ENCODE data around the gene IGSF23. TPM values are rescaled to one million over a fixed set of nuclear protein-coding genes. Genes with fewer than 3 reads are reported as not detected.
"Not testable (repeated sequence)": the region's sequence is repeated elsewhere in the genome, so short reads cannot be mapped to it uniquely, and the experiment has no call there.

IGSF23 gene
- total RNA-seq, 4 donors from 2014 or later: not detected

DNA sequence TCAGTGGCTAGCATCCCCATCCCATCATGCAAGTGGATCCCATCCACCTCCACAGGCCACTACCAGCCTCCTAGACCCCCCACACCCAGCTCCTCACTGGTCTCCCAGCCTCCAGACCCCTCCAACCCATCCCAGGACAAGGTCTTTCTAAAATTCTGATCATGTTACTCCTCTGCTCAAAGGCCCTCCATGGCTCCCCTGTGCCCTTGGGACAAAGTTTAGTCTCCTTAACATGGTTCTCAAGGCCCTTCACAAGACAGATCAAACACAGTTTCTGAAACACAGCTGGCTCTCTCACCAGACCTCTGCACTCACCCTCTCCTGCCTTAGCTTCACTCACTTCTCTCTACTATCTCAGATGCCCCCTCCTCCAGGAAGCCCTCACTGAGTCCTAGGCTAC lies 67.2 kb downstream of the IGSF23 start:
- intact Hi-C loops (cut with DNase I; ENCODE audit: low total_unique reads): no loop called here
- no peak overlapping the region for H3K4me3 ChIP-seq (ENCODE audit: low read depth, poor library complexity, severe bottlenecking)
- TF ChIP-seq, protein P1, sequence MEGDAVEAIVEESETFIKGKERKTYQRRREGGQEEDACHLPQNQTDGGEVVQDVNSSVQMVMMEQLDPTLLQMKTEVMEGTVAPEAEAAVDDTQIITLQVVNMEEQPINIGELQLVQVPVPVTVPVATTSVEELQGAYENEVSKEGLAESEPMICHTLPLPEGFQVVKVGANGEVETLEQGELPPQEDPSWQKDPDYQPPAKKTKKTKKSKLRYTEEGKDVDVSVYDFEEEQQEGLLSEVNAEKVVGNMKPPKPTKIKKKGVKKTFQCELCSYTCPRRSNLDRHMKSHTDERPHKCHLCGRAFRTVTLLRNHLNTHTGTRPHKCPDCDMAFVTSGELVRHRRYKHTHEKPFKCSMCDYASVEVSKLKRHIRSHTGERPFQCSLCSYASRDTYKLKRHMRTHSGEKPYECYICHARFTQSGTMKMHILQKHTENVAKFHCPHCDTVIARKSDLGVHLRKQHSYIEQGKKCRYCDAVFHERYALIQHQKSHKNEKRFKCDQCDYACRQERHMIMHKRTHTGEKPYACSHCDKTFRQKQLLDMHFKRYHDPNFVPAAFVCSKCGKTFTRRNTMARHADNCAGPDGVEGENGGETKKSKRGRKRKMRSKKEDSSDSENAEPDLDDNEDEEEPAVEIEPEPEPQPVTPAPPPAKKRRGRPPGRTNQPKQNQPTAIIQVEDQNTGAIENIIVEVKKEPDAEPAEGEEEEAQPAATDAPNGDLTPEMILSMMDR (IDR thresholded peaks at IDR 0.05): no peak
- no peak for TF ChIP-seq POLR2A (IDR thresholded peaks at IDR 0.05)
- no peak for DNase-seq (ENCODE audit: low spot score in 2 of 2)

DNA sequence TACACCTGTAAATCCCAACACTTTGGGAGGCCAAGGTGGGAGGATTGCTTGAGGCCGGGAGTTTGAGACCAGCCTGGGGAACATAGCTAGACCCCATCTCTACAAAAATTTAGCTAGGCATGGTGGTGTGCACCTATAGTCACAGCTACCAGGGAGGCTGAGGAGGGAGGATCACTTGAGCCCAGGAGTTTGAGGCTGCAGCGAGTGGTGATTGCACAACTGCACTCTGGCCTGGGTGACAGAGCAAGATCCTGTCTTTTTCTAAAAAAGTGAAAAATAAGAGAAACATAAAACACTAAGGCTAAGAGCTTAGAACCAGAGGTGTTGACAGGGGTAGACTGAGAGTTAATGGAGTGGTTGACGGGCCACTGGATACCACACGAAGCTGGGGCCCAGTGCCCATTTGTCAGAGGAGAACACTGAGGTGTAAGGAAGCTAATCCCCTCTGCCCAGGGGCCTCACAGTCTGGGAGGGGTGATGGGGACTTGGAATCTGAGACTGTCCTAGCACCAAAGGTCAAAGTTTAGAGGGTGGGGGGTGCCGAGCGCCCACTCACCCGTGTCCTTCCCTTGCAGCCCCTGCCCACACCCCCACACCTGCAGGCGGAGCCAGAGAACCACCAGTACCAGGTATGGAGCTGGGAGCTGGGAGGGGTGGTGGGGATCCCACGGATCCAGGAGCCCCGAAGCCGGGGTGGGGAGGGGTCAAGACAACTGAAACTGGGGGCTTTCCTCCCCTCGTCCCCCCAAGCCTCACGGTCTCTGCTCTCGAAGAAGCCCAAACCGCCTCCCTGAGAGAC lies 68.8 kb downstream of the IGSF23 start:
- no peak for DNase-seq (ENCODE audit: low spot score in 2 of 2)
- H3K4me3 ChIP-seq (ENCODE audit: low read depth, poor library complexity, severe bottlenecking): no peak overlapping the region
- TF ChIP-seq, protein P1 (IDR thresholded peaks at IDR 0.05): no peak
- TF ChIP-seq POLR2A (IDR thresholded peaks at IDR 0.05): no peak
- intact Hi-C loops (cut with DNase I; ENCODE audit: low total_unique reads): no loop called here
- WGBS, 2 donors: 91 to 92% methylated on average over 13 to 15 of the region's 15 CpGs

DNA sequence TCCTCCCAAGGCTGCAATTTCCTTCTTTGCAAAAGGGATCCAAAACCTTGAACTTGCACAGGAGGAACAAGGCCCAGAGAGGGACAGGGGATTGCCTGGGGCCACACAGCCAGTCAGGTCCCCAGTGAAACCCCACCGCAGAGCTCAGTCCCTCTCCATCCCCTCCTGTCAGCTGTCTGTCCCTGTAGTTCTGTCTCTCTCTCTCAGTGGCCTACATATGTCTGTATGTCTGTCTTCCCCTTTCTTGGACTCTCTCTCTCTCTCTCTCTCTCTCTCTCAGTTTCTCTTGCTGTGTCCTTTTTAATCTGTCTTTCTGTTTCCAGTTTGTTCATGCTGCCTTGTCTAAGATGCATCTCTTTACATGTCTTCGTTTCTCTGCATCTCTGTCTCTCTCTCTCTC lies 69.4 kb downstream of the IGSF23 start:
- TF ChIP-seq POLR2A (IDR thresholded peaks at IDR 0.05): no peak
- TF ChIP-seq, protein P1 (IDR thresholded peaks at IDR 0.05): no peak
- no peak for DNase-seq (ENCODE audit: low spot score in 2 of 2)
- H3K4me3 ChIP-seq (ENCODE audit: low read depth, poor library complexity, severe bottlenecking): no peak overlapping the region
- intact Hi-C loops (cut with DNase I; ENCODE audit: low total_unique reads): no loop called here
- WGBS, 2 donors: 92 to 93% methylated on average over 2 of the region's 2 CpGs

DNA sequence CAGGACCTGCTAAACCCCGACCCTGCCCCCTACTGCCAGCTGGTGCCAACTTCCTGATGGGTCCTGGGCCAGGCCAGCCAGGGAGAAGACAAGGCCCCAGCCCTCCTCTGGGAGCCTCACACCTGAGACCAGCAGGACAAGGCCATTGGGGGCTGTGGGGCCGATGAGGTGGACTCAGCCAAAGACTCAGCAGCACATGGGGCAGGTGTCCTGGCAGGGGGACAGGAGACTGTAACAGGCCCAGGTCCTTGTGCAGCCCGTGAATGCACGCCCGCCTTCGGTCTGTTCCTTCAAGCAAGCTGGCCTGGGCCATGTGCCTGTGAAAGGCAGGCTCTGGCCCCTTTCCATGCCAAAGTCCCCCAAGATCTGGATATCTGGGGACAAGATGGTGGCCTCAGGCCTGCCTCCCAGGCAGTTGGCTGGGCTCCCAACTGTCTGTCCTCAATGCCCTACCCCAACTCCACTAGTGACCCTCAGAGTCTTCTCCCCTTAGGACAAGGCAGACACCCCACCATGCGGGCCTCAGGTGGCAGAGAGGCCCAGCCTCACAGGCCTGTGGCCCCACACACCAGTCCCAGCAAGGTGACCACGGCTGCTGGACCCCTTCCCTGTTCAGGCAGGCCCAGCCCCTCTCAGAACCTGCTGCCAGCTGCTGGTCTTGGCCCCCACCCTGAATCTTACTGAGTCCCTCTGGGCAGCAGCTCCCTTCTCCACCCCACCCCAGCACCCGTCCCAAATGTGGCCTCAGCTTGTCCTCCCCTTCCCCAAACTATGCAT lies 70.3 kb downstream of the IGSF23 start:
- no peak overlapping the region for H3K4me3 ChIP-seq (ENCODE audit: low read depth, poor library complexity, severe bottlenecking)
- WGBS, 2 donors: 76 to 84% methylated on average over 8 to 9 of the region's 9 CpGs
- no peak for DNase-seq (ENCODE audit: low spot score in 2 of 2)
- intact Hi-C loops (cut with DNase I; ENCODE audit: low total_unique reads): no loop called here
- TF ChIP-seq POLR2A (IDR thresholded peaks at IDR 0.05): no peak
- TF ChIP-seq, protein P1 (IDR thresholded peaks at IDR 0.05): no peak

DNA sequence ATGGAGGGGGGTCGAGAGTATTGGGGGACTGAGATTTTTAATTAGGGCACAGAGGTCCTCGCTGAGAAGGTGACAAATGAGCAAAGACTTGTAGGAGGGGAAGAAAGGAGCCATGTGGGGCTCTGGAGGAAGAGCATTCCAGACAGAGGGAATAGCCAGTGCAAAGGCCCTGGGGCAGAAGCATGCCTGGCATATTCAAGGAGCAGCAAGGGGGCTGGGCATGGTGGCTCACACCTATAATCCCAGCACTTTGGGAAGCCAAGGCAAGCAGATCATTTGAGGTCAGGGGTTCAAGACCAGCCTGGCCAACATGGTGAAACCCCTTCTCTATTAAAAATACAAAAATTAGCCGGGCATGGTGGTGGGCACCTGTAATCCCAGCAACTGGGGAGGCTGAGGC lies 71.0 kb downstream of the IGSF23 start:
- intact Hi-C loops (cut with DNase I; ENCODE audit: low total_unique reads); H3K4me3 ChIP-seq (ENCODE audit: low read depth, poor library complexity, severe bottlenecking); DNase-seq (ENCODE audit: low spot score in 2 of 2): not testable (repeated sequence)
- 91 to 93% methylated on average over 3 of the region's 3 CpGs for WGBS, 2 donors
